ENCODE results near the gene PHC3.

The PHC3 gene

DNA sequence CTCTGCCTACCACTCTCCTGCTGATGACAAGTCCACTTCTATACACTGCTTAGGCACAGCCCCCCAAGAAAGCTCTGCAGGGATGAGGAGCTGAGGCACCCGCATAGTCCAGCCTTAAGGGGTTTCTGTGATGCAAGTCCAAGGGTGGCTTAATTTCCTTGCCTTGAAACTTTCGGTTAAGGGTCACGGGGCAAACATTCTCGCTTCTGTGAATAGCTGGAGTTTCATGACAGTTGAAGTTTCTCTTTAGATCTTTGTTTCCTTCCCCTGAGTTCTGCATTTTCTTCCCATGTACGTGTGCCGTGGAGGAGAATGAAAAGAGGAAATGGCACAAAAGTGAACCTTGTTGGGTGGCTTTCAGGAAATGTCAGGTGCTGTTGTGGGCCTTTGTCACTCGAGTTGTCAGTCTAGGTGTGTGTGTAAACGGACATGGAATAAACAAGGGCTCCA, 136.7 kb downstream of the PHC3 start:
- in situ Hi-C loops (cut with MboI; ENCODE audit: low sequenced_read_pairs): no loop called here

- in situ Hi-C loops (cut with MboI; ENCODE audit: low sequenced_read_pairs): no loop called here
Measured at GRCh38 chr3:170044271-170044670, 137.3 kb downstream of the PHC3 start.

DNA sequence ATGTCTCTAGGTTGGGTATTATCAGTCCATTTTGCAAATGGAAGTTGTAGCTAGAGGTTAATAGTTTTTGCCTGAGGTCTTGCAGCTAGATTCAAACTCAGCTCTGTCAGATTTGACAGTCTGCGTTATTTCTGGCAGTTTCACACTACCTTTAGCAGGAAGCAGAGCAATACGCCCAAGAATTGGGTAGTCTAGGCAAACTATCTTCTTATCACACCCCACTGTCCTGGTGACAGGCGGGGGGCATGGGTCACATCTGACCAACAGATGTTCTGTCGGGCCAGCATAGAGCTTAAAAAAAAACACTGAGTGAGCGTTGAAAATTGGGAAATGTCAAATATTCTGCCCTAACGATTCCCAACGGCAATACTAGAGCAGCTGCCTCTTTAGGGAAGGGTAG, 138.0 kb downstream of the PHC3 start:
- in situ Hi-C loops (cut with MboI; ENCODE audit: low sequenced_read_pairs): no loop called here

DNA sequence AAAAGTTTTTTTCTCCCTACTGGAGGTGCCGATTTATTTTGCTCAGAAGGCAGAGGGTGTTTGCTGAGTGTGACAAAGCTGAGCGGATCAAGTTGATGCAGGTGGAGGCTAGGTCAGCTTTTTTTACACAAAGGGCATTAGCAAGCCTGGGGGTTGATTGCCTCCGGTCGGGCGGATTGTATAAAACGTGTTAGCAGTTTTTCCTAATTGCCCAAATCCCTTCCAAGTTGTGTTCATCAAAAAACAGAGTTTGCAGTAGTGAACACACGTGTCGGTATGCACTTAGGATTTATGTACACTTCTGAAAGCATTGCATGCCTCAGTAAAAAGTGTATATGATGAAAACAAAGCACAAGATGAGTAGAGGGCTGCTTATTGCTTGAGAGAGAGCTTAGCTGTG, 141.1 kb downstream of the PHC3 start:
- in situ Hi-C loops (cut with MboI; ENCODE audit: low sequenced_read_pairs): no loop called here

DNA sequence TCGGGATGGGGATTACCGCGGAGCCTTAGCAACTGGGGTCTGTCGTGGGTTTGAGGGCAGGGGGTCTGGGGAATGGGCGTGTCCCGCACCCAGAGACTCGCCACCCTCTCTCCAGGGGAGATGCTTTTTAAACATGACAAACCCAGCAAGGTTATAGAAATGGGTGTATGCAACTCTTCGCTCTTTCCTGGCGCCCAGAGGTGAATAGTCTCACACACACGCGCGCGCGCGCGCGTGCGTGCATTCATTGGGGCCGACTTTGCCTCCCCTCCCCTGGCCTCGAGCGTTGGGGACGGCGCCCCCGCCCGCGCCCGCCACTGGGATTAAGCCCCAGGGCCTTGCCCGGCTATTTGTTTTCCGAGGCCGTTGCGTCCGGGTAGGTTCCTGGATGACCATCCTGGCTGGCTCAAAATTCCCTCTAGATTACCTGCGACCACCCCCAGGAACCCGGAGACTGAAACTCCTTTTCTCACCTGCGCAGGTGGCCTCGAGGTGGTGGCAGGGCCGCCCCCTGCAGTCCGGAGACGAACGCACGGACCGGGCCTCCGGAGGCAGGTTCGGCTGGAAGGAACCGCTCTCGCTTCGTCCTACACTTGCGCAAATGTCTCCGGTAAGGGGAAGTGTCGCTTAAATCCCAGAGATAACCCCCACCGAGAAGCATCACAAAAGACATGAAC, 143.0 kb downstream of the PHC3 start:
- in situ Hi-C loops (cut with MboI; ENCODE audit: low sequenced_read_pairs): no loop called here
